B cell (primary cell): ENCODE measurements around the gene CALR. TPM values are rescaled to one million over a fixed set of nuclear protein-coding genes. Genes with fewer than 3 reads are reported as not detected.

Source experiments
- ATAC-seq: fragments of 200-7000 bp; cut with Tn5 transposase; one replicate; pipeline ENCODE4 v1.10.0; 2021; ENCODE audit warnings: low read depth, mild to moderate bottlenecking, moderate number of reproducible peaks, moderate library complexity
- CTCF ChIA-PET: fragments of 350-600 bp; sonication (Branson Sonifier 250); formaldehyde crosslinking; loops from one replicate; lab custom pipeline; 2021; ENCODE audit warnings: antibody characterized with exemption, inconsistent platforms; lab: Charles Lee
- POLR2A ChIA-PET: fragments of 350-600 bp; sonication (Branson Sonifier 250); formaldehyde crosslinking; loops from one replicate; lab custom pipeline; 2021; ENCODE audit warnings: antibody characterized with exemption; lab: Charles Lee
- DNase-seq: peaks from one replicate; pipeline ENCODE4 v3.0.0; 2013
- H2AFZ ChIP-seq: 2 replicates; pipeline ENCODE4 v1.6.1; 2012; ENCODE audit warnings: mild to moderate bottlenecking, low read depth, low read length; ENCODE audit not compliant: insufficient read depth, poor library complexity, severe bottlenecking
- H3K27ac ChIP-seq, 2 donors: 1 replicate in 1 of 2; 2 replicates in 1 of 2; pipeline ENCODE4 v1.5.1; 2012 to 2013; ENCODE audit warnings: low read length in 2 of 2, mild to moderate bottlenecking in 2 of 2, moderate library complexity in 1 of 2
- H3K27me3 ChIP-seq, 4 experiments: fragments of 200-600 bp in 1 of 4; sonication (generic) in 1 of 4; replicated peaks in 1 of 4; 1 replicate in 2 of 4; 2 replicates in 2 of 4; pipeline versions ENCODE4 v1.6.1 to v1.7.0; 2013 to 2016; ENCODE audit warnings: low read length in 3 of 4, mild to moderate bottlenecking in 2 of 4, mixed read lengths in 1 of 4, moderate library complexity in 1 of 4; ENCODE audit not compliant: insufficient read depth in 4 of 4, control insufficient read depth in 3 of 4; ENCODE audit errors: control extremely low read depth in 1 of 4
- H3K36me3 ChIP-seq, 2 experiments: replicated peaks in 1 of 2; 1 replicate in 1 of 2; 2 replicates in 1 of 2; pipeline versions ENCODE4 v1.6.1 to v1.7.1; 2013; ENCODE audit warnings: low read length in 1 of 2; ENCODE audit not compliant: insufficient read depth in 2 of 2, control insufficient read depth in 1 of 2; ENCODE audit errors: control extremely low read depth in 1 of 2, extremely low read depth in 1 of 2
- H3K4me1 ChIP-seq, 2 donors: fragments of 200-600 bp in 1 of 2; sonication (generic) in 1 of 2; 1 replicate in 1 of 2; 2 replicates in 1 of 2; pipeline versions ENCODE4 v1.5.1 to v1.6.1; 2013 to 2017; ENCODE audit warnings: low read length in 2 of 2; ENCODE audit not compliant: control insufficient read depth in 2 of 2, insufficient read depth in 2 of 2
- H3K4me2 ChIP-seq: replicated peaks from 2 replicates; pipeline ENCODE3; 2012; ENCODE audit warnings: mild to moderate bottlenecking, low read depth, low read length; ENCODE audit not compliant: poor library complexity, severe bottlenecking
- H3K4me3 ChIP-seq, 5 experiments: fragments of 200-600 bp in 1 of 5; sonication (generic) in 1 of 5; 1 replicate in 3 of 5; 2 replicates in 2 of 5; pipeline versions ENCODE4 v1.5.1 to v1.7.0; 2011 to 2016; ENCODE audit warnings: low read length in 4 of 5, mild to moderate bottlenecking in 4 of 5, low read depth in 2 of 5, control low read depth in 1 of 5, moderate library complexity in 1 of 5; ENCODE audit not compliant: insufficient read depth in 1 of 5; ENCODE audit errors: control extremely low read depth in 1 of 5, extremely low read depth in 1 of 5
- H3K79me2 ChIP-seq: fragments of 200-600 bp; sonication (generic); one replicate; pipeline ENCODE4 v1.6.0; 2016; ENCODE audit warnings: low read length; ENCODE audit not compliant: control insufficient read depth, insufficient read depth
- H3K9ac ChIP-seq: fragments of 200-600 bp; sonication (generic); 2 replicates; pipeline ENCODE4 v1.6.1; 2017; ENCODE audit warnings: mild to moderate bottlenecking, low read length, moderate library complexity
- H3K9me3 ChIP-seq, 3 donors: one replicate each; pipeline versions ENCODE4 v1.6.1 to v1.7.1; 2013; ENCODE audit warnings: low read length in 2 of 3; ENCODE audit not compliant: control insufficient read depth in 2 of 3, insufficient read depth in 1 of 3; ENCODE audit errors: control extremely low read depth in 1 of 3
- H4K20me1 ChIP-seq: 2 replicates; pipeline ENCODE4 v1.6.0; 2012; ENCODE audit warnings: mild to moderate bottlenecking, low read length; ENCODE audit not compliant: insufficient read depth, control insufficient read depth, poor library complexity, severe bottlenecking
- H3K27ac Mint-ChIP-seq: one replicate; pipeline ENCODE4 v1.8.0; 2021; ENCODE audit warnings: mixed read lengths
- H3K27me3 Mint-ChIP-seq: one replicate; pipeline ENCODE4 v1.8.0; 2021; ENCODE audit warnings: mixed read lengths
- H3K4me1 Mint-ChIP-seq: one replicate; pipeline ENCODE4 v1.8.0; 2021; ENCODE audit warnings: mixed read lengths
- H3K4me3 Mint-ChIP-seq: one replicate; pipeline ENCODE4 v1.8.0; 2021; ENCODE audit warnings: mixed read lengths
- H3K9me3 Mint-ChIP-seq: one replicate; pipeline ENCODE4 v1.8.0; 2022; ENCODE audit warnings: mixed read lengths; ENCODE audit not compliant: insufficient read depth
- CTCF ChIP-seq: fragments of 200-600 bp; IDR thresholded peaks from one replicate; pipeline ENCODE4 v1.8.0; 2022; ENCODE audit warnings: antibody characterized with exemption, mild to moderate bottlenecking
- EZH2 ChIP-seq: IDR thresholded peaks from 2 replicates; pipeline ENCODE4 v1.6.1; 2012; ENCODE audit warnings: borderline replicate concordance, low read depth, mild to moderate bottlenecking, moderate library complexity, low read length; ENCODE audit not compliant: insufficient read depth, poor library complexity, severe bottlenecking
- whole genome bisulfite sequencing: methylation state at CpG from one replicate; pipeline ENCODE4 v1.1.5; 2013; ENCODE audit warnings: missing lambda C conversion rate; ENCODE audit not compliant: insufficient coverage; 5-methylcytosine and 5-hydroxymethylcytosine counted together
- intact Hi-C: fragments of 100-400 bp; cut with micrococcal nuclease; formaldehyde crosslinking; loops from one replicate; pipeline ENCODE4 v1.10.0; 2022
- polyA plus RNA-seq: library from polyadenylated mRNA; depleted of rRNA; stranded (reverse); fragments of >200 nt; gene quantifications from 2 replicates; pipeline ENCODE4 v1.2.3, GENCODE V29; 2012
- total RNA-seq, 2 donors: library from RNA; stranded (reverse); fragments of 120-200 nt in 1 of 2; gene quantifications; 1 replicate in 1 of 2; 2 replicates in 1 of 2; pipeline versions ENCODE4 v1.2.3 to v1.2.4, GENCODE V29; 2013 to 2022

Gene CALR
- total and polyA plus RNA-seq, 2 donors (not counting 1 experiment from before 2014, with no cell fraction given), result 214 to 385 TPM

- no peak for DNase-seq
- Mint-ChIP-seq H3K9me3 (no peaks in the 10 kb centered on the region), H3K4me3 (no peak overlapping the region), H3K27me3 (peaks cover 12% of the 10 kb centered on the region), H3K4me1 (peaks cover 6% of the 10 kb centered on the region), H3K27ac (no peak overlapping the region)
- Histone ChIP-seq H3K4me2 (no peak overlapping the region), H3K9me3 (no peaks in the 10 kb centered on the region), H4K20me1 (no peaks in the 10 kb centered on the region), H3K27ac (no peak overlapping the region), H3K79me2 (no peaks in the 10 kb centered on the region), H3K4me1 (peaks cover 0 to 5% of the 10 kb centered on the region in 2 donors), H3K4me3 (no peak overlapping the region), H3K27me3 (peaks cover 0 to 14% (median 1%) of the 10 kb centered on the region in 4 experiments), H2AFZ (no peak overlapping the region), H3K36me3 (no peaks in the 10 kb centered on the region), H3K9ac (no peak overlapping the region)
- intact Hi-C loops, result loop anchor here (5.0 to 10.0 kb wide), 2 partner anchors 220 to 458 kb away; no protein-coding TSS in a partner anchor
- TF ChIP-seq CTCF, result no peak
- no peak for TF ChIP-seq EZH2
- ChIA-PET POLR2A (interaction anchor here (0.9 kb wide), 1 partner anchor 120 kb away, joined by 3 read pairs; no protein-coding TSS in a partner anchor), CTCF (interaction anchor here (0.7 to 12.5 kb wide), 4 partner anchors 9 to 119 kb away, joined by 4 to 285 read pairs (median 85); no protein-coding TSS in a partner anchor)
- WGBS, result 58% methylated on average over 18 of the region's 19 CpGs
- ATAC-seq, result no peak
Measured at GRCh38 chr19:12974301-12975220, 36.2 kb downstream of the CALR start.
